H1 (cell line): ENCODE results near the gene PHLPP1. TPM values are rescaled to one million over a fixed set of nuclear protein-coding genes. Genes with fewer than 3 reads are reported as not detected.

ENCODE experiments used
- CTCF ChIA-PET: fragments of 300-600 bp; sonication (Branson Sonifier 250); formaldehyde crosslinking; loops from one replicate; lab custom pipeline; 2021; ENCODE audit not compliant: partially characterized antibody; lab: Charles Lee
- POLR2A ChIA-PET: fragments of 300-600 bp; sonication (Branson Sonifier 250); formaldehyde crosslinking; loops from one replicate; lab custom pipeline; 2021; ENCODE audit warnings: inconsistent platforms; ENCODE audit not compliant: partially characterized antibody; lab: Charles Lee
- DNase-seq, 2 experiments: peaks; one replicate each; pipeline versions ENCODE4 v3.0.0 to v3.0.0-alpha.2; 2010 to 2022; ENCODE audit warnings: low spot score in 2 of 2, low read depth in 1 of 2, mixed read lengths in 1 of 2
- FAIRE-seq: peaks from 2 replicates; lab custom pipeline; 2011; peaks lifted over from hg19 to GRCh38; lab: Jason Lieb, UNC
- H2AFZ ChIP-seq: 2 replicates; pipeline ENCODE4 v1.8.1; 2012; ENCODE audit warnings: low read length, inconsistent platforms
- H2AK5ac ChIP-seq: 2 replicates; pipeline ENCODE4 v1.6.1; 2013; ENCODE audit warnings: low read depth, low read length
- H2BK120ac ChIP-seq: replicated peaks from 2 replicates; pipeline ENCODE3; 2013; ENCODE audit warnings: low read depth, low read length, inconsistent platforms
- H2BK12ac ChIP-seq: 2 replicates; pipeline ENCODE4 v1.6.1; 2013; ENCODE audit warnings: low read depth, low read length
- H2BK15ac ChIP-seq: 2 replicates; pipeline ENCODE4 v1.6.1; 2013; ENCODE audit warnings: low read length
- H2BK20ac ChIP-seq: 2 replicates; pipeline ENCODE4 v1.6.1; 2013; ENCODE audit warnings: low read length
- H2BK5ac ChIP-seq: 2 replicates; pipeline ENCODE4 v1.6.1; 2013; ENCODE audit warnings: low read depth, low read length
- H3K14ac ChIP-seq: 2 replicates; pipeline ENCODE4 v1.6.1; 2013; ENCODE audit warnings: inconsistent platforms; ENCODE audit not compliant: insufficient read length
- H3K18ac ChIP-seq: 2 replicates; pipeline ENCODE4 v1.6.1; 2013; ENCODE audit warnings: low read length; ENCODE audit errors: extremely low read depth
- H3K23ac ChIP-seq: 2 replicates; pipeline ENCODE4 v1.6.1; 2013; ENCODE audit warnings: inconsistent platforms; ENCODE audit not compliant: insufficient read length
- H3K23me2 ChIP-seq: 2 replicates; pipeline ENCODE4 v1.6.1; 2013; ENCODE audit warnings: low read depth, low read length
- H3K27ac ChIP-seq: 2 replicates; pipeline ENCODE4 v1.6.1; 2011; ENCODE audit warnings: low read depth, low read length, inconsistent platforms
- H3K27me3 ChIP-seq, 4 experiments: replicated peaks in 1 of 4; 1 replicate in 1 of 4; 2 replicates in 3 of 4; pipeline versions ENCODE4 v1.6.1 to v1.8.1; 2011 to 2013; ENCODE audit warnings: low read length in 3 of 4, mild to moderate bottlenecking in 3 of 4, inconsistent platforms in 2 of 4, mixed read lengths in 2 of 4, moderate library complexity in 1 of 4; ENCODE audit not compliant: control insufficient read depth in 3 of 4, insufficient read depth in 3 of 4; ENCODE audit errors: extremely low read depth in 1 of 4
- H3K36me3 ChIP-seq, 4 experiments: 2 replicates each; pipeline versions ENCODE4 v1.6.1 to v1.8.1; 2011 to 2013; ENCODE audit warnings: mild to moderate bottlenecking in 4 of 4, low read length in 3 of 4, moderate library complexity in 2 of 4, control low read depth in 1 of 4, inconsistent platforms in 1 of 4; ENCODE audit not compliant: insufficient read depth in 4 of 4, control insufficient read depth in 2 of 4
- H3K4ac ChIP-seq: replicated peaks from 2 replicates; pipeline ENCODE3; 2013; ENCODE audit warnings: low read length, low read depth, mixed read lengths, inconsistent platforms; ENCODE audit not compliant: insufficient read length
- H3K4me1 ChIP-seq, 4 experiments: replicated peaks in 1 of 4; 1 replicate in 1 of 4; 2 replicates in 3 of 4; pipeline versions ENCODE4 v1.6.1 to v1.8.1; 2011 to 2013; ENCODE audit warnings: low read length in 3 of 4, inconsistent platforms in 2 of 4, mixed read lengths in 1 of 4; ENCODE audit not compliant: insufficient read depth in 4 of 4, control insufficient read depth in 3 of 4
- H3K4me2 ChIP-seq, 2 experiments: 2 replicates each; pipeline versions ENCODE4 v1.6.1 to v1.8.1; 2011 to 2013; ENCODE audit warnings: low read depth in 2 of 2, low read length in 2 of 2, control low read depth in 1 of 2, inconsistent platforms in 1 of 2, mild to moderate bottlenecking in 1 of 2; ENCODE audit not compliant: insufficient read depth in 1 of 2
- H3K4me3 ChIP-seq, 4 experiments: fragments of 200-600, 300-600 bp in 1 of 4; sonication (generic), shearing (Covaris generic), sonication (Bioruptor Twin) in 1 of 4; 2 replicates each; pipeline versions ENCODE4 v1.5.1 to v1.8.1; 2011 to 2016; ENCODE audit warnings: low read length in 4 of 4, low read depth in 3 of 4, control low read depth in 2 of 4, inconsistent platforms in 2 of 4, mild to moderate bottlenecking in 2 of 4, mixed read lengths in 1 of 4, moderate library complexity in 1 of 4; ENCODE audit not compliant: insufficient read depth in 2 of 4; ENCODE audit errors: extremely low read depth in 1 of 4
- H3K56ac ChIP-seq: replicated peaks from 2 replicates; pipeline ENCODE3; 2013; ENCODE audit warnings: low read depth, mild to moderate bottlenecking, mixed read lengths, low read length, inconsistent platforms; ENCODE audit not compliant: insufficient read length
- H3K79me1 ChIP-seq: 2 replicates; pipeline ENCODE4 v1.6.1; 2013; ENCODE audit warnings: low read depth, low read length, control low read depth
- H3K79me2 ChIP-seq, 2 experiments: 2 replicates each; pipeline versions ENCODE4 v1.6.1 to v1.8.1; 2012 to 2013; ENCODE audit warnings: low read length in 2 of 2, mild to moderate bottlenecking in 2 of 2, inconsistent platforms in 1 of 2; ENCODE audit not compliant: insufficient read depth in 2 of 2, control insufficient read depth in 1 of 2
- H3K9ac ChIP-seq, 4 experiments: replicated peaks in 1 of 4; 1 replicate in 1 of 4; 2 replicates in 3 of 4; pipeline versions ENCODE4 v1.6.1 to v1.8.1; 2011 to 2013; ENCODE audit warnings: low read depth in 3 of 4, low read length in 3 of 4, control low read depth in 2 of 4, mild to moderate bottlenecking in 2 of 4, moderate library complexity in 2 of 4, inconsistent platforms in 1 of 4; ENCODE audit errors: extremely low read depth in 1 of 4
- H3K9me3 ChIP-seq, 2 experiments: 2 replicates each; pipeline versions ENCODE4 v1.6.1 to v1.8.1; 2012 to 2013; ENCODE audit warnings: mild to moderate bottlenecking in 2 of 2, moderate library complexity in 2 of 2, control low read depth in 1 of 2, inconsistent platforms in 1 of 2, low read depth in 1 of 2, low read length in 1 of 2, mixed read lengths in 1 of 2; ENCODE audit not compliant: insufficient read depth in 2 of 2
- H4K20me1 ChIP-seq, 2 experiments: replicated peaks in 1 of 2; 2 replicates each; pipeline versions ENCODE3 to v1.8.1; 2011 to 2013; ENCODE audit warnings: inconsistent platforms in 2 of 2, low read length in 2 of 2, mild to moderate bottlenecking in 1 of 2; ENCODE audit not compliant: insufficient read depth in 2 of 2, control insufficient read depth in 1 of 2
- H4K5ac ChIP-seq: 2 replicates; pipeline ENCODE4 v1.6.1; 2013; ENCODE audit warnings: low read length, low read depth, mixed read lengths, inconsistent platforms; ENCODE audit not compliant: insufficient read length
- H4K8ac ChIP-seq: 2 replicates; pipeline ENCODE4 v1.8.0; 2013; ENCODE audit warnings: mild to moderate bottlenecking, moderate library complexity, low read length, inconsistent platforms; ENCODE audit not compliant: insufficient read depth; ENCODE audit errors: extremely low read depth
- H4K91ac ChIP-seq: replicated peaks from 2 replicates; pipeline ENCODE3; 2013; ENCODE audit warnings: low read length, mixed read lengths, inconsistent platforms; ENCODE audit not compliant: insufficient read length
- TCF12 ChIP-seq: IDR thresholded peaks from 2 replicates; pipeline ENCODE4 v1.6.1; 2011; ENCODE audit warnings: low read depth, mild to moderate bottlenecking, low read length
- WGBS, 2 experiments: shearing (Covaris generic) in 1 of 2; methylation state at CpG; one replicate each; pipeline versions ENCODE4 v1.1.6 to v1.1.7; 2013 to 2015; ENCODE audit warnings: low lambda C conversion rate in 2 of 2, mixed read lengths in 2 of 2, inconsistent platforms in 1 of 2, low coverage in 1 of 2, missing lambda C conversion rate in 1 of 2; ENCODE audit not compliant: insufficient replicate concordance in 2 of 2, insufficient coverage in 1 of 2, insufficient read length in 1 of 2; ENCODE audit errors: extremely low coverage in 1 of 2, missing lambda C conversion rate in 1 of 2; 5-methylcytosine and 5-hydroxymethylcytosine counted together
- polyA plus RNA-seq, 7 experiments: library from polyadenylated mRNA; depleted of rRNA in 3 of 7; stranded (reverse) in 5 of 7; unstranded in 2 of 7; fragments of >200 nt in 5 of 7; fragments of 200-250 nt in 2 of 7; gene quantifications; 1 replicate in 5 of 7; 2 replicates in 1 of 7; 4 replicates in 1 of 7; pipeline versions ENCODE4 v1.2.1 to v1.2.3, GENCODE V29; 2011 to 2013; ENCODE audit warnings: missing spikeins in 2 of 7, mixed read lengths in 2 of 7
- total RNA-seq: library from RNA; stranded (reverse); fragmentation: NEBNext Ultra II Directional; extraction: Animal tissue kit (Norgen Biotek cat#: 25700); gene quantifications from 2 replicates; pipeline ENCODE4 v1.2.1, GENCODE V29; 2021

PHLPP1 gene
- total and polyA plus RNA-seq, 2 of the 8 experiments (the other 6 are each of a cell fraction or from before 2014, with no cell fraction given) = 28.0 to 66.3 TPM

DNA sequence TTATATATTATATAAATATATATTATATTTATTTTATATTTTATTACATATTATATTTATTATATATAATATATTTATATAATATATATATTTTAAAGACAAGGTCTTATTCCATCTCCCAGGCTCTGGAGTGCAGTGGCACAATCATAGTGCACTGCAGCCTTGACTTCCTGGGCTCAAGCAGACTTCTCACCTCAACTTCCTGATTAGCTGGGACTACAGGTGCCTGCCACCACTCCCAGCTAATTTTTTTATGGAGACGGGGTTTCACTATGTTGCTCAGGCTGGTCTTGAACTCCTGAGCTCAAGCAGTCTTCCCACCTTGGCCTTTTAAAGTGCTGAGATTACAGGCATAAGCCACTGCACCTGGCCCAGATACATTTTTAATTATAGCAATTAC, 110.0 kb downstream of the PHLPP1 start:
- Histone ChIP-seq H3K27ac (no peak overlapping the region), H3K27me3 (no peaks in the 10 kb centered on the region), H3K4me2 (no peak overlapping the region), H3K9ac (no peak overlapping the region), H3K4me3 (no peak overlapping the region), H3K4me1 (peaks cover 0 to 5% (median 1%) of the 10 kb centered on the region in 4 experiments; a peak in 2 of 7 replicates), H3K56ac (no peak overlapping the region), H3K14ac (no peak overlapping the region), H2AFZ (no peak overlapping the region), H2BK20ac (no peak overlapping the region), H3K18ac (no peak overlapping the region), H2BK5ac (no peak overlapping the region), H2AK5ac (no peak overlapping the region), H2BK15ac (no peak overlapping the region), H3K4ac (no peak overlapping the region), H4K5ac (no peak overlapping the region), H3K23ac (no peak overlapping the region), H4K20me1 (no peaks in the 10 kb centered on the region), H2BK120ac (no peak overlapping the region), H4K8ac (no peak overlapping the region), H3K23me2 (peaks cover 2% of the 10 kb centered on the region; the same call in 1 of the 2 replicates), H3K79me1 (no peaks in the 10 kb centered on the region), H3K79me2 (peaks cover 0 to 91% of the 10 kb centered on the region in 2 experiments; a peak in 3 of 4 replicates), H3K36me3 (peaks cover 0 to 5% (median 4%) of the 10 kb centered on the region in 4 experiments; a peak in 3 of 8 replicates), H2BK12ac (no peak overlapping the region), H3K9me3 (no peaks in the 10 kb centered on the region), H4K91ac (no peak overlapping the region)
- WGBS, 2 experiments = 90% methylated on average over 1 of the region's 1 CpG; no CpG with 5 or more reads in 1 of the 2 experiments
- TF ChIP-seq TCF12 = no peak
- no peak for DNase-seq
- no peak for FAIRE-seq
- POLR2A ChIA-PET = interaction anchor here (0.6 kb wide), 1 partner anchor 13 kb away, joined by 3 read pairs; no protein-coding TSS in a partner anchor
- CTCF ChIA-PET = interaction anchor here (0.7 to 1.3 kb wide), 4 partner anchors 131 to 187 kb away, joined by 3 to 4 read pairs (median 4); no protein-coding TSS in a partner anchor
